Measurements from ENCODE around the gene MCU. TPM values are rescaled to one million over a fixed set of nuclear protein-coding genes. Genes with fewer than 3 reads are reported as not detected.

MCU gene
- total and polyA plus RNA-seq, 2 of the 4 experiments (the other 2 are of a cell fraction): 36.2 to 36.7 TPM

GRCh38 chr10:72772031-72772430 is 80.1 kb downstream of the MCU start:
- H3K9me3 ChIP-seq (ENCODE audit: control insufficient read depth, insufficient read depth, low read length): peaks cover 8% of the 10 kb centered on the region
- peaks cover 32 to 36% of the 10 kb centered on the region in 2 experiments for H3K79me1 ChIP-seq (ENCODE audit: low read depth in 1 of 2, low read length in 2 of 2)
- ChIA-PET POLR2A (ENCODE audit: unreplicated experiment) (no interaction called here), CTCF (no interaction called here)
- dilution Hi-C loops (cut with HindIII; ENCODE audit: low sequenced_read_pairs, unreplicated experiment) (no loop called here), in situ Hi-C loops (cut with MboI; ENCODE audit: low sequenced_read_pairs) (no loop called here), intact Hi-C loops (cut with micrococcal nuclease) (no loop called here)
- no peak overlapping the region for H3K56ac ChIP-seq (ENCODE audit: extremely low read depth, insufficient read depth, low read length)
- H2BK15ac ChIP-seq (ENCODE audit: low read depth, low read length): no peak overlapping the region
- H2BK120ac ChIP-seq (ENCODE audit: low read depth, low read length): no peak overlapping the region
- H4K8ac ChIP-seq (ENCODE audit: low read depth in 2 of 2, low read length in 2 of 2): no peak overlapping the region
- no peak overlapping the region for H3K18ac ChIP-seq (ENCODE audit: low read depth, low read length)
- no peak overlapping the region for H4K91ac ChIP-seq (ENCODE audit: insufficient read depth, low read depth, low read length)
- no peaks in the 10 kb centered on the region for H3K9me1 ChIP-seq (ENCODE audit: insufficient read depth, low read length)
- no peak overlapping the region for H3K27ac ChIP-seq (ENCODE audit: insufficient read depth, low read length)
- H3K23ac ChIP-seq (ENCODE audit: low read depth, low read length): no peak overlapping the region
- H4K5ac ChIP-seq (ENCODE audit: low read depth, low read length): no peak overlapping the region
- no peak overlapping the region for H3K4ac ChIP-seq (ENCODE audit: low read depth, low read length)
- no peak overlapping the region for H3K9ac ChIP-seq (ENCODE audit: low read depth, low read length)
- DNase-seq (no peak), ATAC-seq (ENCODE audit: low read depth) (no peak)
- no peaks in the 10 kb centered on the region for H3K36me3 ChIP-seq (ENCODE audit: control insufficient read depth, insufficient read depth, low read length)
- H3K4me1 ChIP-seq (ENCODE audit: control insufficient read depth, insufficient read depth, low read length): no peaks in the 10 kb centered on the region
- H2AK5ac ChIP-seq (ENCODE audit: low read depth, low read length): no peak overlapping the region
- no peak overlapping the region for H2BK5ac ChIP-seq (ENCODE audit: low read depth, low read length, poor library complexity, severe bottlenecking)
- WGBS, 2 experiments (ENCODE audit: extremely low coverage in 2 of 2, insufficient read length in 1 of 2): no CpG with 5 or more reads among the region's 1 CpG
- no peak overlapping the region for H3K4me2 ChIP-seq (ENCODE audit: low read depth, low read length)
- TF ChIP-seq RCOR1 (IDR thresholded peaks at IDR 0.05; ENCODE audit: insufficient replicate concordance, low read length): no peak
- no peak for TF ChIP-seq NFE2L2 (IDR thresholded peaks at IDR 0.05; ENCODE audit: low read depth, low read length)
- no peak for TF ChIP-seq MAZ (IDR thresholded peaks at IDR 0.05; ENCODE audit: borderline replicate concordance, low read depth, low read length)
- TF ChIP-seq USF2 (IDR thresholded peaks at IDR 0.05; ENCODE audit: low read depth, low read length): no peak
- no peak for TF ChIP-seq POLR2A (IDR thresholded peaks at IDR 0.05; ENCODE audit: low read depth, low read length)
- no peak for TF ChIP-seq MAFK (IDR thresholded peaks at IDR 0.05; ENCODE audit: low read depth, low read length)
- no peak for TF ChIP-seq FOS (IDR thresholded peaks at IDR 0.05; ENCODE audit: low read depth, low read length)
- no peak for TF ChIP-seq MXI1 (IDR thresholded peaks at IDR 0.05; ENCODE audit: borderline replicate concordance, low read depth, low read length)
- TF ChIP-seq ELK1 (IDR thresholded peaks at IDR 0.05; ENCODE audit: borderline replicate concordance, low read depth, low read length): no peak
- TF ChIP-seq RFX5 (IDR thresholded peaks at IDR 0.05; ENCODE audit: low read depth, low read length): no peak
- TF ChIP-seq CHD1 (IDR thresholded peaks at IDR 0.05; ENCODE audit: low read depth, low read length): no peak
- TF ChIP-seq CTCF (conservative IDR thresholded peaks at IDR 0.05; ENCODE audit: low read depth, low read length): no peak
- no peak for TF ChIP-seq SMC3 (IDR thresholded peaks at IDR 0.05; ENCODE audit: low read depth, low read length)
- no peak for TF ChIP-seq BHLHE40 (IDR thresholded peaks at IDR 0.05; ENCODE audit: low read depth, low read length)
- TF ChIP-seq RAD21 (IDR thresholded peaks at IDR 0.05; ENCODE audit: low read length): no peak
- TF ChIP-seq CEBPB (IDR thresholded peaks at IDR 0.05; ENCODE audit: low read depth, low read length): no peak
- H4K20me1 ChIP-seq (ENCODE audit: insufficient read depth, low read length): no peaks in the 10 kb centered on the region; the same call in 1 of the 2 replicates
- H2AFZ ChIP-seq (replicated peaks; ENCODE audit: low read length, poor library complexity): no peak overlapping the region
- no peaks in the 10 kb centered on the region for H3K27me3 ChIP-seq (ENCODE audit: control insufficient read depth, insufficient read depth, low read length)
- no peak overlapping the region for H2BK20ac ChIP-seq (ENCODE audit: low read depth, low read length)
- H3K14ac ChIP-seq (replicated peaks; ENCODE audit: low read depth, low read length): no peak overlapping the region
- no peak overlapping the region for H3K4me3 ChIP-seq (ENCODE audit: insufficient read depth, low read depth, low read length)
- no peak overlapping the region for H2AK9ac ChIP-seq (replicated peaks; ENCODE audit: low read depth, low read length, poor library complexity)
- BruUV-seq (replicated peaks): no TSS peak

Measured in IMR-90 (cell line).